Astrocyte (in vitro differentiated cells and primary cell): ENCODE measurements around the gene PTPRN2. TPM values are rescaled to one million over a fixed set of nuclear protein-coding genes. Genes with fewer than 3 reads are reported as not detected.

ENCODE experiments used
- DNase-seq: peaks from one replicate; pipeline ENCODE4 v3.0.0-alpha.2; 2010; ENCODE audit warnings: low read depth
- FAIRE-seq: peaks from 2 replicates; lab custom pipeline; 2011; peaks lifted over from hg19 to GRCh38; lab: Jason Lieb, UNC
- H2AFZ ChIP-seq: 2 replicates; pipeline ENCODE4 v1.6.0; 2012; ENCODE audit warnings: low read depth, low read length, inconsistent platforms
- H3K27ac ChIP-seq: 2 replicates; pipeline ENCODE4 v1.5.1; 2011; ENCODE audit warnings: low read depth, low read length, inconsistent platforms
- H3K27me3 ChIP-seq: 2 replicates; pipeline ENCODE4 v1.6.0; 2011; ENCODE audit warnings: low read length, inconsistent platforms; ENCODE audit not compliant: insufficient read depth
- H3K36me3 ChIP-seq: 2 replicates; pipeline ENCODE4 v1.5.1; 2011; ENCODE audit warnings: low read length, inconsistent platforms; ENCODE audit not compliant: insufficient read depth
- H3K4me1 ChIP-seq: 2 replicates; pipeline ENCODE4 v1.5.1; 2011; ENCODE audit warnings: low read length, inconsistent platforms; ENCODE audit not compliant: insufficient read depth
- H3K4me2 ChIP-seq: 2 replicates; pipeline ENCODE4 v1.6.0; 2012; ENCODE audit warnings: low read length, inconsistent platforms
- H3K4me3 ChIP-seq: 2 replicates; pipeline ENCODE4 v1.5.1; 2011; ENCODE audit warnings: low read depth, mild to moderate bottlenecking, low read length, inconsistent platforms; ENCODE audit not compliant: insufficient read depth
- H3K79me2 ChIP-seq: 2 replicates; pipeline ENCODE4 v1.6.0; 2012; ENCODE audit warnings: mild to moderate bottlenecking, low read length, inconsistent platforms; ENCODE audit not compliant: insufficient read depth
- H3K9ac ChIP-seq: 2 replicates; pipeline ENCODE4 v1.6.0; 2012; ENCODE audit warnings: mild to moderate bottlenecking, low read length, inconsistent platforms
- H3K9me3 ChIP-seq: 2 replicates; pipeline ENCODE4 v1.5.1; 2012; ENCODE audit warnings: low read depth, mild to moderate bottlenecking, low read length, inconsistent platforms; ENCODE audit not compliant: insufficient read depth
- H4K20me1 ChIP-seq: 2 replicates; pipeline ENCODE4 v1.6.0; 2012; ENCODE audit warnings: low read length, inconsistent platforms; ENCODE audit not compliant: insufficient read depth
- H3K27ac Mint-ChIP-seq: one replicate; pipeline ENCODE4 v1.8.0; 2021; ENCODE audit warnings: mild to moderate bottlenecking, mixed read lengths; ENCODE audit not compliant: unreplicated experiment
- H3K27me3 Mint-ChIP-seq: one replicate; pipeline ENCODE4 v1.8.0; 2021; ENCODE audit warnings: low read depth, mixed read lengths; ENCODE audit not compliant: unreplicated experiment
- H3K36me3 Mint-ChIP-seq: one replicate; pipeline ENCODE4 v1.8.0; 2021; ENCODE audit warnings: low read depth, mixed read lengths; ENCODE audit not compliant: unreplicated experiment
- H3K4me1 Mint-ChIP-seq: one replicate; pipeline ENCODE4 v1.8.0; 2021; ENCODE audit warnings: low read depth, mixed read lengths; ENCODE audit not compliant: unreplicated experiment
- H3K4me3 Mint-ChIP-seq: one replicate; pipeline ENCODE4 v1.8.0; 2021; ENCODE audit warnings: mild to moderate bottlenecking, moderate library complexity, mixed read lengths; ENCODE audit not compliant: unreplicated experiment
- H3K9me3 Mint-ChIP-seq: one replicate; pipeline ENCODE4 v1.8.0; 2021; ENCODE audit warnings: mild to moderate bottlenecking, mixed read lengths; ENCODE audit not compliant: unreplicated experiment
- CTCF ChIP-seq: IDR thresholded peaks from 2 replicates; pipeline ENCODE4 v1.5.1; 2011; ENCODE audit warnings: low read depth, mild to moderate bottlenecking, inconsistent platforms, low read length, moderate library complexity; ENCODE audit not compliant: insufficient read depth
- EZH2 ChIP-seq: IDR thresholded peaks from 2 replicates; pipeline ENCODE4 v1.6.1; 2012; ENCODE audit warnings: mild to moderate bottlenecking, low read length, inconsistent platforms; ENCODE audit not compliant: insufficient read depth
- total RNA-seq: library from RNA; stranded (reverse); gene quantifications from 2 replicates; pipeline ENCODE4 v1.2.1, GENCODE V29; 2021

The PTPRN2 gene
- total RNA-seq, 1 donor from 2014 or later = 0.09 TPM

DNA sequence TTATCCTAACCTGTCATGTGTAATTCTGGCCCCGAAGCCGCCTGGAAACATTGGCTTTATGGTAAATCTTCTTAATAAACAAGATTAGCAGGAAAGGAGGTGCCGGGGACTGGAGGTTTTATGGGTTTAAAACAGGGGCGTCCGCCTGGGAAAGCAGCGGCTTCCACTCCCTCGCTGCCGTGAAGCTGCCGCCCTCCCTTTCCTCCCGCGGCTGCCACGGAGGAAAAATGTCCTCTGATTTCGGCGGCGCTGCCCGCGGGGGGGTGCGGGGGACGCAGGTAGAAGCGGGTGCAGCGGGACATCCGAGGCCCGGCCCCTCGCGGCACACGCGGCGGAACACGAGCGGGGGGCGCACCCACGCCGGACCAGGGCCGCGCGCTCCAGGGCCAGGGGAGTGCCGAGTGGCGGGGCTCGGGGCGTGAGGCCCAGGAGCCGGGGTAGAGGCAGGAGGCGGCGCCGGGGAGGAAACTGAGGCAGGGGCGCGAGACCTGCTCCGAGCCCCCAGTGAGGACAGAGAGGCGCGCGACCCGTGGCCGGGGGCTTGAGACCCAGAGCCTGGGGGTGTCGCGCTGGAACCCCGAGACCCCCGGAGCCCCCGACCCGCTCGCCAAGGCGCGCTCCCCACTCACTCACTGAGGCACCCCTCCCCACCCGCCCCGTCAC is 993 bp downstream of the PTPRN2 start:
- Histone ChIP-seq H3K27me3 (peaks cover 29% of the 10 kb centered on the region), H3K27ac (no peak overlapping the region), H3K9ac (no peak overlapping the region), H3K36me3 (no peaks in the 10 kb centered on the region), H2AFZ (no peak overlapping the region), H3K4me2 (no peak overlapping the region), H3K9me3 (no peaks in the 10 kb centered on the region), H4K20me1 (no peaks in the 10 kb centered on the region), H3K4me3 (no peak overlapping the region), H3K4me1 (peaks cover 5% of the 10 kb centered on the region), H3K79me2 (no peaks in the 10 kb centered on the region)
- Mint-ChIP-seq H3K4me3 (no peak overlapping the region), H3K36me3 (no peaks in the 10 kb centered on the region), H3K27me3 (peaks cover 56% of the 10 kb centered on the region), H3K4me1 (no peaks in the 10 kb centered on the region), H3K9me3 (peaks cover 4% of the 10 kb centered on the region), H3K27ac (no peak overlapping the region)
- no peak for FAIRE-seq
- no peak for DNase-seq
- TF ChIP-seq CTCF (no peak), EZH2 (no peak)

DNA sequence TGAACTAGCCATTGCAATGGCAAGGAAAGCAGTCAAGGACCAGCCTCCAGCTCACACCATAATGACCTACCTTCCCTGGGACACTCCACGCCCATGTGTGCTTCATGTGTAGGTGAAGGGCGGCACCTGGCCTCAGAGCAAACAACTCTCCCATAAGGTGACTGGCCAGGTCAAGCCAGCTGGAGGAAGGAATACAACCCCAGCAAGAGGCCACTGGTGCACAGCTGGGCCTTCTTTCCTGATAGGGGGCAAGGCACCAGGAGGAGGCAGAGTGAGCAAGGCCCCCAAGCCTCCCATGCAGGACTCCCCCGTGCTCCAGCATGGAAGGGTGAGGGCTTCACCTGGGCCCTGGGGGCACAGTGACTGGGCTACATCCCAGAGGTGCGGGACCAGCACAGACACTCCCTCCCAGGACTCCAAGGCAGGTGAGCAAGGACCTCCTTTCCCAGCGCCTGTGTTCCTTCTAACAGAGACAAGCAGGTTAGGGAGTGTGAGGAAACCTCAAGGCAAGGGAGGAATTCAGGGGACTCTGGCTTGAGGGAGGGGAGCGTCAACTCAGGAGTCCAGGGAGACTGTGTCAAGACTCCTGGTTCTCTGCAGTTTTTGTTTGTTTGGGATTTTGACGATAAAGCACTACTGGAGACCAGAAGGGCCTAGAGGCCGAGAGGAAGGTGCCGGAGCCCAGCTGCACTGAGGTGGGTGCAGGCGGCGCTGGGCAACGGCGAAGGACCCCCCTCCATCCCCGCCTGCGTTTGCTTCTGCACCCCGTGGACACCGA is 1.7 kb downstream of the PTPRN2 start:
- Histone ChIP-seq H3K4me2 (no peak overlapping the region), H3K4me3 (no peak overlapping the region), H3K27me3 (peaks cover 29% of the 10 kb centered on the region)

DNA sequence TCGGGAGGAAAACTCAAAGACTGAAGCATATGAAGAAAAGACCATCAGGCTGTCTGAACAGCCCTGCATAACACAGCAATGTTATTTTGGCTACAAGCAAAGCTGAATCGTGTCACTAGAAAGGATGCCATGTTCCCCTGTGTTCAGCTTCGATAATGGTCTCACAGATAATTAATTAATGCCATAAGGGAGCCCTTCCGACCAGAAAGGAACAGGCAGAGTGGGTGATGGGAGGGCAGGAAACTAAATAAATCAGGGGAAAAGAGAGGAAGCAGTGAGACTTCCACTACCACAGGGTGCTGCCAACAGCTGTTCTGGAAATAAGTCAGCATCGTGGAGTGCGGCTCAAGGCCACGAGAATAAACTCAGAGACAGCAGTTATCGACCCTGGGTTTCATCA is 3.2 kb downstream of the PTPRN2 start:
- H3K4me2 ChIP-seq = no peak overlapping the region
- Mint-ChIP-seq H3K4me3 (no peak overlapping the region), H3K4me1 (no peaks in the 10 kb centered on the region), H3K9me3 (peaks cover 13% of the 10 kb centered on the region), H3K27me3 (peaks cover 43% of the 10 kb centered on the region), H3K27ac (no peak overlapping the region), H3K36me3 (peaks cover 3% of the 10 kb centered on the region)
- H3K4me3 ChIP-seq = no peak overlapping the region
- peaks cover 3% of the 10 kb centered on the region for H3K9me3 ChIP-seq
- no peak overlapping the region for H2AFZ ChIP-seq
- FAIRE-seq (no peak), DNase-seq (no peak)
- TF ChIP-seq EZH2 = no peak
- TF ChIP-seq CTCF = no peak
- no peaks in the 10 kb centered on the region for H3K79me2 ChIP-seq
- no peaks in the 10 kb centered on the region for H3K36me3 ChIP-seq
- no peak overlapping the region for H3K9ac ChIP-seq
- no peak overlapping the region for H3K27ac ChIP-seq
- peaks cover 28% of the 10 kb centered on the region for H3K27me3 ChIP-seq
- H3K4me1 ChIP-seq = peaks cover 5% of the 10 kb centered on the region
- no peaks in the 10 kb centered on the region for H4K20me1 ChIP-seq

More for the DNA sequence above, 1.7 kb downstream of the PTPRN2 start:
- H3K27me3 Mint-ChIP-seq = peaks cover 56% of the 10 kb centered on the region
- H3K9ac ChIP-seq = no peak overlapping the region
- no peak overlapping the region for H3K27ac Mint-ChIP-seq
- H3K36me3 Mint-ChIP-seq = peaks cover under 1% of the 10 kb centered on the region
- H3K9me3 ChIP-seq = no peaks in the 10 kb centered on the region
- peak overlapping the region; percentile 62 for H3K4me3 Mint-ChIP-seq
- H3K27ac ChIP-seq = no peak overlapping the region
- H2AFZ ChIP-seq = no peak overlapping the region
- FAIRE-seq (no peak), DNase-seq (no peak)
- no peaks in the 10 kb centered on the region for H3K4me1 Mint-ChIP-seq
- peaks cover 4% of the 10 kb centered on the region for H3K9me3 Mint-ChIP-seq
- no peak for TF ChIP-seq EZH2
- H4K20me1 ChIP-seq = no peaks in the 10 kb centered on the region
- no peaks in the 10 kb centered on the region for H3K79me2 ChIP-seq
- no peaks in the 10 kb centered on the region for H3K36me3 ChIP-seq
- peaks cover 5% of the 10 kb centered on the region for H3K4me1 ChIP-seq
